Ishikawa (cell line): ENCODE results near the gene SIAH2.

ENCODE experiments used
- CEBPB ChIP-seq: IDR thresholded peaks from 2 replicates; pipeline ENCODE4 v1.6.1; 2012
- CREB1 ChIP-seq: IDR thresholded peaks from 2 replicates; pipeline ENCODE4 v1.6.1; 2012; ENCODE audit warnings: low read depth
- EGR1 ChIP-seq: IDR thresholded peaks from 2 replicates; pipeline ENCODE4 v1.6.1; 2012
- EP300 ChIP-seq: IDR thresholded peaks from 2 replicates; pipeline ENCODE4 v1.6.1; 2012; ENCODE audit warnings: borderline replicate concordance
- FOXM1 ChIP-seq: IDR thresholded peaks from 2 replicates; pipeline ENCODE4 v1.6.1; 2012; ENCODE audit warnings: low read depth, borderline replicate concordance
- NFIC ChIP-seq: IDR thresholded peaks from 2 replicates; pipeline ENCODE4 v1.6.1; 2012
- RAD21 ChIP-seq: IDR thresholded peaks from 2 replicates; pipeline ENCODE4 v1.6.1; 2012; ENCODE audit warnings: low read depth
- TAF1 ChIP-seq: IDR thresholded peaks from 2 replicates; pipeline ENCODE4 v1.6.1; 2012; ENCODE audit warnings: low read depth, mild to moderate bottlenecking
- TCF12 ChIP-seq: IDR thresholded peaks from 2 replicates; pipeline ENCODE4 v1.6.1; 2012; ENCODE audit warnings: low read depth
- TEAD4 ChIP-seq: IDR thresholded peaks from 2 replicates; pipeline ENCODE4 v1.6.1; 2012
- YY1 ChIP-seq: IDR thresholded peaks from 2 replicates; pipeline ENCODE4 v1.6.1; 2012; ENCODE audit warnings: low read depth
- ZBTB7A ChIP-seq: IDR thresholded peaks from 2 replicates; pipeline ENCODE4 v1.6.1; 2012; ENCODE audit warnings: low read depth
- TF ChIP-seq, protein P1 (sequence below): IDR thresholded peaks from 2 replicates; pipeline ENCODE4 v1.6.1; 2012
- TF ChIP-seq, protein P2 (sequence below): IDR thresholded peaks from 2 replicates; pipeline ENCODE4 v1.6.1; 2012; ENCODE audit warnings: low read depth, mild to moderate bottlenecking
- TF ChIP-seq, protein P3 (sequence below): IDR thresholded peaks from 2 replicates; pipeline ENCODE4 v1.6.1; 2012

Gene SIAH2

GRCh38 chr3:150751781-150752263 lies 11.1 kb downstream of the SIAH2 start:
- TF ChIP-seq FOXM1: no peak
- TF ChIP-seq, protein P1, sequence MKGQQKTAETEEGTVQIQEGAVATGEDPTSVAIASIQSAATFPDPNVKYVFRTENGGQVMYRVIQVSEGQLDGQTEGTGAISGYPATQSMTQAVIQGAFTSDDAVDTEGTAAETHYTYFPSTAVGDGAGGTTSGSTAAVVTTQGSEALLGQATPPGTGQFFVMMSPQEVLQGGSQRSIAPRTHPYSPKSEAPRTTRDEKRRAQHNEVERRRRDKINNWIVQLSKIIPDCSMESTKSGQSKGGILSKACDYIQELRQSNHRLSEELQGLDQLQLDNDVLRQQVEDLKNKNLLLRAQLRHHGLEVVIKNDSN: peak; percentile 74

DNA sequence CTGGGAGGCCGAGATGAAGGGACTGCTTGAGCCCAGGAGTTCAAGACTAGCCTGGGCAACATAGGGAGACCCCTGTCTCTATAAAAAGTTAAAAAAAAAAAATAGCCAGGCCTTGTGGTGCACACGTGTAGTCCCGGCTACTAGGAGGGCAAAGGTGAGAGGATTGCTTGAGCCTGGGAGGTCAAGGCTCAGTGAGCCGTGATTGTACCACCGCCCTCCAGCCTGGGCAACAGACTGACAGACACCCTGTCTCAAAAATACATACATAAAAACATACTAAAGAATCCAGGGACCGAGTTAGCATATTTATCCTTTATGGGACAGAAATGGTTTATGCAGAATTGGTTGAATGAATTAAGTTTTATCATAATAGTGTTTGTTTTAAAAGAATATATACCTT lies 13.7 kb downstream of the SIAH2 start:
- TF ChIP-seq, protein P2, sequence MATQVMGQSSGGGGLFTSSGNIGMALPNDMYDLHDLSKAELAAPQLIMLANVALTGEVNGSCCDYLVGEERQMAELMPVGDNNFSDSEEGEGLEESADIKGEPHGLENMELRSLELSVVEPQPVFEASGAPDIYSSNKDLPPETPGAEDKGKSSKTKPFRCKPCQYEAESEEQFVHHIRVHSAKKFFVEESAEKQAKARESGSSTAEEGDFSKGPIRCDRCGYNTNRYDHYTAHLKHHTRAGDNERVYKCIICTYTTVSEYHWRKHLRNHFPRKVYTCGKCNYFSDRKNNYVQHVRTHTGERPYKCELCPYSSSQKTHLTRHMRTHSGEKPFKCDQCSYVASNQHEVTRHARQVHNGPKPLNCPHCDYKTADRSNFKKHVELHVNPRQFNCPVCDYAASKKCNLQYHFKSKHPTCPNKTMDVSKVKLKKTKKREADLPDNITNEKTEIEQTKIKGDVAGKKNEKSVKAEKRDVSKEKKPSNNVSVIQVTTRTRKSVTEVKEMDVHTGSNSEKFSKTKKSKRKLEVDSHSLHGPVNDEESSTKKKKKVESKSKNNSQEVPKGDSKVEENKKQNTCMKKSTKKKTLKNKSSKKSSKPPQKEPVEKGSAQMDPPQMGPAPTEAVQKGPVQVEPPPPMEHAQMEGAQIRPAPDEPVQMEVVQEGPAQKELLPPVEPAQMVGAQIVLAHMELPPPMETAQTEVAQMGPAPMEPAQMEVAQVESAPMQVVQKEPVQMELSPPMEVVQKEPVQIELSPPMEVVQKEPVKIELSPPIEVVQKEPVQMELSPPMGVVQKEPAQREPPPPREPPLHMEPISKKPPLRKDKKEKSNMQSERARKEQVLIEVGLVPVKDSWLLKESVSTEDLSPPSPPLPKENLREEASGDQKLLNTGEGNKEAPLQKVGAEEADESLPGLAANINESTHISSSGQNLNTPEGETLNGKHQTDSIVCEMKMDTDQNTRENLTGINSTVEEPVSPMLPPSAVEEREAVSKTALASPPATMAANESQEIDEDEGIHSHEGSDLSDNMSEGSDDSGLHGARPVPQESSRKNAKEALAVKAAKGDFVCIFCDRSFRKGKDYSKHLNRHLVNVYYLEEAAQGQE: no peak
- no peak for TF ChIP-seq TCF12
- TF ChIP-seq CEBPB: no peak
- TF ChIP-seq, protein P1: no peak
- no peak for TF ChIP-seq TEAD4
- TF ChIP-seq NFIC: no peak
- no peak for TF ChIP-seq CREB1
- TF ChIP-seq, protein P3, sequence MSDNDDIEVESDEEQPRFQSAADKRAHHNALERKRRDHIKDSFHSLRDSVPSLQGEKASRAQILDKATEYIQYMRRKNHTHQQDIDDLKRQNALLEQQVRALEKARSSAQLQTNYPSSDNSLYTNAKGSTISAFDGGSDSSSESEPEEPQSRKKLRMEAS: no peak
- no peak for TF ChIP-seq FOXM1
- no peak for TF ChIP-seq YY1
- TF ChIP-seq EP300: no peak
- no peak for TF ChIP-seq ZBTB7A
- TF ChIP-seq EGR1: no peak
- TF ChIP-seq TAF1: no peak
- TF ChIP-seq RAD21: no peak

GRCh38 chr3:150748684-150749047 lies 14.3 kb downstream of the SIAH2 start:
- TF ChIP-seq YY1: no peak
- TF ChIP-seq CEBPB: no peak
- TF ChIP-seq, protein P3: no peak
- TF ChIP-seq, protein P2: no peak
- no peak for TF ChIP-seq RAD21
- TF ChIP-seq, protein P1: no peak
- TF ChIP-seq CREB1: no peak
- no peak for TF ChIP-seq EGR1
- no peak for TF ChIP-seq FOXM1
- TF ChIP-seq TEAD4: no peak
- no peak for TF ChIP-seq TAF1

DNA sequence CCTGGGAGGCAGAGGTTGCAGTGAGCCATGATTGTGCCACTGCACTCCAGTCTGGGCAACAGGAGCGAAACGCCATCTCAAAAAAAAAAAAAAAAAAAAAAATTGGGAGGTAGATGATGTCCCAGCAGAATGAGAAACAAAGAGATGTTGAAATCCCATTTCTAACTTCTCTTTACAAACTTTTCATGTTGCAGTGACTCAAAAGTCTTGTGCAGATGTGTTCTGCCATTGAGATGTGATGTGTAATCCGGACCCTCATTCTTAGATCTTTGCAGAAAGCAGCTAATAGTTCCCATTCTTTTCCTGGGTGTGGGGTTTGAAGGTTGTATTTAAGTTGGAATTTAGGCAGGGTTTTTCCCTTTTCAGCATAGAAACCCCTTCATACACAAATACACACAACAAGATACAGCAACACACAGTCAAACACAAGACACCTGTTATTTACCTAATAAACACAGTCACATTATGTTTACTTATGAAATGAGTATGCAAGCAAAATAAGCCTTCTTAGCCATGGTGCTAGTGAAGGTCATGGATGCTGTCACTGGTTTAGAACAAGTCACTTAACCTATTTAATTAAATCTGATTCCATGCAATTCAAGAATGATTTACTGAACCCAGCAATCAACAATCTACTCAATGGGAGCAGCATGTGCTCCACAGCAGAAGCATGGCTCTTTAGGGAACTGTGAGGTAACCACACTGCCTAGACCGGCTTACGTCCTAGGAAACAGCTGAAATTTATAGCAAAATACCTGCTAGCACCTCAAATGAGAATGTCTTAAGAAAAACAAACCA lies 14.9 kb downstream of the SIAH2 start:
- TF ChIP-seq TCF12 (no peak), ZBTB7A (no peak), NFIC (no peak), CREB1 (no peak), EP300 (no peak), TEAD4 (no peak), YY1 (no peak)
- TF ChIP-seq, protein P2: no peak
- TF ChIP-seq, protein P1: no peak
- TF ChIP-seq, protein P3: no peak
